ENCODE measurements around the gene MOXD1.
A peak's percentile ranks its signal among the peaks of the same experiment; 100 is the strongest.

The MOXD1 gene

GRCh38 chr6:132410830-132411229 lies 9.6 kb upstream of the MOXD1 start:
- no peak for DNase-seq (ENCODE audit: low spot score)
- TF ChIP-seq CTCF (IDR thresholded peaks at IDR 0.05; ENCODE audit: extremely low read depth, missing control alignments), result no peak

- TF ChIP-seq CTCF (IDR thresholded peaks at IDR 0.05; ENCODE audit: extremely low read depth, missing control alignments), result no peak
- DNase-seq (ENCODE audit: low spot score), result peak; percentile 63
Observed at GRCh38 chr6:132405143-132405915, 4.1 kb upstream of the MOXD1 start.

- no peak for TF ChIP-seq CTCF (IDR thresholded peaks at IDR 0.05; ENCODE audit: extremely low read depth, missing control alignments)
- no peak for DNase-seq (ENCODE audit: low spot score)
Observed at GRCh38 chr6:132404736-132405135, 3.5 kb upstream of the MOXD1 start.

GRCh38 chr6:132404330-132404729 lies 3.1 kb upstream of the MOXD1 start:
- DNase-seq (ENCODE audit: low spot score), result no peak

GRCh38 chr6:132401618-132402285 lies 477 bp upstream of the MOXD1 start:
- TF ChIP-seq CTCF (IDR thresholded peaks at IDR 0.05; ENCODE audit: extremely low read depth, missing control alignments), result no peak
- DNase-seq (ENCODE audit: low spot score), result no peak

More at GRCh38 chr6:132404330-132404729, 3.1 kb upstream of the MOXD1 start:
- TF ChIP-seq CTCF (IDR thresholded peaks at IDR 0.05; ENCODE audit: extremely low read depth, missing control alignments), result no peak

- no peak for TF ChIP-seq CTCF (IDR thresholded peaks at IDR 0.05; ENCODE audit: extremely low read depth, missing control alignments)
- no peak for DNase-seq (ENCODE audit: low spot score)
Observed at GRCh38 chr6:132400555-132400882, 756 bp downstream of the MOXD1 start.

GRCh38 chr6:132399376-132400074 lies 1.8 kb downstream of the MOXD1 start:
- no peak for TF ChIP-seq CTCF (IDR thresholded peaks at IDR 0.05; ENCODE audit: extremely low read depth, missing control alignments)
- DNase-seq (ENCODE audit: low spot score), result no peak
